Osteoblast (primary cell): ENCODE data around the gene MYH8. TPM values are rescaled to one million over a fixed set of nuclear protein-coding genes. Genes with fewer than 3 reads are reported as not detected.

Source experiments
- DNase-seq: peaks from one replicate; pipeline ENCODE4 v3.0.0; 2011; ENCODE audit warnings: low spot score, mixed read lengths; ENCODE audit not compliant: insufficient read length; ENCODE audit errors: missing footprints
- H2AFZ ChIP-seq: 2 replicates; pipeline ENCODE4 v1.6.0; 2011; ENCODE audit warnings: mild to moderate bottlenecking, low read length
- H3K27ac ChIP-seq: 2 replicates; pipeline ENCODE4 v1.5.1; 2011; ENCODE audit warnings: mild to moderate bottlenecking, low read depth, low read length, moderate library complexity
- H3K27me3 ChIP-seq: 2 replicates; pipeline ENCODE4 v1.6.0; 2012; ENCODE audit warnings: mild to moderate bottlenecking, control low read depth, inconsistent platforms, low read length, moderate library complexity; ENCODE audit not compliant: insufficient read depth
- H3K36me3 ChIP-seq: 2 replicates; pipeline ENCODE4 v1.5.1; 2011; ENCODE audit warnings: mild to moderate bottlenecking, low read length, control low read depth, moderate library complexity; ENCODE audit not compliant: insufficient read depth
- H3K4me1 ChIP-seq: 2 replicates; pipeline ENCODE4 v1.5.1; 2011; ENCODE audit warnings: mild to moderate bottlenecking, low read length, control low read depth, moderate library complexity; ENCODE audit not compliant: insufficient read depth
- H3K4me2 ChIP-seq: 2 replicates; pipeline ENCODE4 v1.6.0; 2011; ENCODE audit warnings: mild to moderate bottlenecking, low read length; ENCODE audit not compliant: insufficient read depth
- H3K4me3 ChIP-seq: fragments of 200-600 bp; sonication (generic); 3 replicates; pipeline ENCODE4 v1.5.1; 2012; ENCODE audit warnings: mild to moderate bottlenecking, low read length, inconsistent platforms; ENCODE audit not compliant: insufficient read depth
- H3K79me2 ChIP-seq: 2 replicates; pipeline ENCODE4 v1.6.0; 2012; ENCODE audit warnings: mild to moderate bottlenecking, low read length, control low read depth, inconsistent platforms; ENCODE audit not compliant: insufficient read depth
- H3K9me3 ChIP-seq: 2 replicates; pipeline ENCODE4 v1.5.1; 2011; ENCODE audit warnings: low read depth, low read length, control low read depth
- H4K20me1 ChIP-seq: 2 replicates; pipeline ENCODE4 v1.6.0; 2012; ENCODE audit warnings: mild to moderate bottlenecking, low read length, control low read depth; ENCODE audit not compliant: insufficient read depth
- total RNA-seq: library from RNA; depleted of rRNA; stranded (reverse); fragments of >200 nt; gene quantifications from 2 replicates; pipeline ENCODE4 v1.2.3, GENCODE V29; 2012
- TF ChIP-seq, protein P1 (sequence below): IDR thresholded peaks from 2 replicates; pipeline ENCODE4 v1.5.1; 2011; ENCODE audit warnings: mild to moderate bottlenecking, low read depth, low read length, moderate library complexity; ENCODE audit errors: extremely low read depth

Gene MYH8
- total RNA-seq, 1 donor: not detected

DNA sequence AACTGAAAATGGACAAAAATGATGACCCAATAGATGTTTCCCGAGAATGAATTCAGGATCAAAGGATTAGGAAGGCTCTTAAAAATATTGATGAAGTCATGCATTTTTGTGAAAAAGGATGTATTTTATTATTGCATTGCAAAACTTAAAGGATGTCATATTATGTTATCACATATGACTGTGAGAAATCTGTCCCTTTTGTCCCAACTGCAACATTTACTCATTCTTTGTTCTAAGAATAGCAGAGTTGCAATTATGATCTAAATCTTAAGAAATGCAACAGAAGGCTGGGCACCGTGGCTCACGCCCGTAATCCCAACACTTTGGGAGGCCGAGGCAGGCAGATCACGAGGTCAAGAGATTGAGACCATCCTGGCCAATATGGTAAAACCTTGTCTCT, 35.9 kb downstream of the MYH8 start:
- H3K36me3 ChIP-seq: no peaks in the 10 kb centered on the region
- no peaks in the 10 kb centered on the region for H3K9me3 ChIP-seq
- no peaks in the 10 kb centered on the region for H3K27me3 ChIP-seq
- no peaks in the 10 kb centered on the region for H4K20me1 ChIP-seq
- no peak overlapping the region for H3K4me2 ChIP-seq
- H3K4me1 ChIP-seq: no peaks in the 10 kb centered on the region
- no peak overlapping the region for H3K27ac ChIP-seq
- no peak overlapping the region for H2AFZ ChIP-seq
- H3K4me3 ChIP-seq: no peak overlapping the region
- TF ChIP-seq, protein P1, sequence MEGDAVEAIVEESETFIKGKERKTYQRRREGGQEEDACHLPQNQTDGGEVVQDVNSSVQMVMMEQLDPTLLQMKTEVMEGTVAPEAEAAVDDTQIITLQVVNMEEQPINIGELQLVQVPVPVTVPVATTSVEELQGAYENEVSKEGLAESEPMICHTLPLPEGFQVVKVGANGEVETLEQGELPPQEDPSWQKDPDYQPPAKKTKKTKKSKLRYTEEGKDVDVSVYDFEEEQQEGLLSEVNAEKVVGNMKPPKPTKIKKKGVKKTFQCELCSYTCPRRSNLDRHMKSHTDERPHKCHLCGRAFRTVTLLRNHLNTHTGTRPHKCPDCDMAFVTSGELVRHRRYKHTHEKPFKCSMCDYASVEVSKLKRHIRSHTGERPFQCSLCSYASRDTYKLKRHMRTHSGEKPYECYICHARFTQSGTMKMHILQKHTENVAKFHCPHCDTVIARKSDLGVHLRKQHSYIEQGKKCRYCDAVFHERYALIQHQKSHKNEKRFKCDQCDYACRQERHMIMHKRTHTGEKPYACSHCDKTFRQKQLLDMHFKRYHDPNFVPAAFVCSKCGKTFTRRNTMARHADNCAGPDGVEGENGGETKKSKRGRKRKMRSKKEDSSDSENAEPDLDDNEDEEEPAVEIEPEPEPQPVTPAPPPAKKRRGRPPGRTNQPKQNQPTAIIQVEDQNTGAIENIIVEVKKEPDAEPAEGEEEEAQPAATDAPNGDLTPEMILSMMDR: no peak
- no peaks in the 10 kb centered on the region for H3K79me2 ChIP-seq
- no peak for DNase-seq

DNA sequence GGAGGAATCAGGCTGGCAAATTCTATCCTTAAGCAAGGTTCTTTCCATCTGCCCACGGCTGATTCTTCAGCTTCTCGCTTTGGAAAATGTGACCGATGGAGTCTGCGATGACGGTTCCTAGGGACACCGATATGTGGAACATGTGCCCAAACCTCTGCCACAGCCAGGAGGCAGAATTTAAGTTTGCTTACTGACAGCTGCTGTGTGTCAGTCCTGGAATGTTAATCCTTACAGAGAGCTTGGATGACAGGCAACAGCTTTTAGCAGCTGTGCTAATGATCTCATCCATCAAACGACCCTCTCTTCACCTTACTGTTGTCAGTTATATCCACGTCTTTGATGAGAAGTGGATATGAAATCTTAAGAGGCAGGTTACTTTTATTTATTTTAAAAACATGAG, 37.6 kb downstream of the MYH8 start:
- Histone ChIP-seq H3K4me1 (no peaks in the 10 kb centered on the region), H3K27ac (no peak overlapping the region), H3K4me3 (no peak overlapping the region), H2AFZ (no peak overlapping the region), H3K9me3 (no peaks in the 10 kb centered on the region), H3K36me3 (no peaks in the 10 kb centered on the region), H4K20me1 (no peaks in the 10 kb centered on the region), H3K79me2 (no peaks in the 10 kb centered on the region), H3K4me2 (no peak overlapping the region), H3K27me3 (no peaks in the 10 kb centered on the region)
- TF ChIP-seq, protein P1: no peak
- DNase-seq: no peak

DNA sequence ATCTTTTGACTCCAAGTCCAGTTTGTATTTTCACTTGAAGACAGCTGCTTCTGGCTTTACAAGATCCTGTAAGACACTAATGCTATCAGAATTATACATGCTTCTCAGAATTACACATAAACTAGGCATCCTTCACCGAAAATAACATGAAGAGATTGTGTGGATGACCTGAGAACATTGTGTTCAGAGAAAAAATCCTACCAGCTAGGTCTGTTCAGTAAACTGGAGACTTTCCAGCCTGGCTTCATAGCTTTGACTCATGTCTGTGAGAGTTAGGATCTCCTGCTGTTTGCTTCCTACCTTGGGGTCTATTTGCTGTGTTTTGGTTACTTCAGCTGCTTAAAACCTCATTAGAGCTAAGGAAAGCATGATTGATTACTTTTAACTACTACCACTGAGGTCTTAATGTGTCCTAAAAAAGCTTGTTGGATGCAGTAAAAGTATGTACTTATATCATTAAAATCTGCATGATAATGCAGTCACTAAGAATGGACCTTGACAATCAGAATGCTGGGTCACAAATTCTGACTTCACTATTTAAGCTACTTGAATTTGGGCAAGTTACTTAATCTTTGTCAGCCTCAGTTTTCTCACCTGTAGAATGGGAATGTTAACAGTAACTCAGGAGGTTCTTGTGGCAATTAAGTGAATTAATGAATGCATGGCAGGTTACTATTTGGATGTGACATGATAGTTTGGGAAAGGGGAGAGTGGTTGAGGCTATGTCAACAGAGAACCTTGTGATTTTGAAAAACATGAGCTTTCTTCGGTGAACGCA, 40.9 kb downstream of the MYH8 start:
- H4K20me1 ChIP-seq: no peaks in the 10 kb centered on the region
- H3K79me2 ChIP-seq: no peaks in the 10 kb centered on the region
- no peak overlapping the region for H2AFZ ChIP-seq
- no peaks in the 10 kb centered on the region for H3K9me3 ChIP-seq
- no peaks in the 10 kb centered on the region for H3K27me3 ChIP-seq
- no peak for DNase-seq
- no peak overlapping the region for H3K4me2 ChIP-seq
- H3K4me3 ChIP-seq: no peak overlapping the region
- TF ChIP-seq, protein P1: no peak
- no peak overlapping the region for H3K27ac ChIP-seq
- H3K4me1 ChIP-seq: no peaks in the 10 kb centered on the region
- H3K36me3 ChIP-seq: no peaks in the 10 kb centered on the region

DNA sequence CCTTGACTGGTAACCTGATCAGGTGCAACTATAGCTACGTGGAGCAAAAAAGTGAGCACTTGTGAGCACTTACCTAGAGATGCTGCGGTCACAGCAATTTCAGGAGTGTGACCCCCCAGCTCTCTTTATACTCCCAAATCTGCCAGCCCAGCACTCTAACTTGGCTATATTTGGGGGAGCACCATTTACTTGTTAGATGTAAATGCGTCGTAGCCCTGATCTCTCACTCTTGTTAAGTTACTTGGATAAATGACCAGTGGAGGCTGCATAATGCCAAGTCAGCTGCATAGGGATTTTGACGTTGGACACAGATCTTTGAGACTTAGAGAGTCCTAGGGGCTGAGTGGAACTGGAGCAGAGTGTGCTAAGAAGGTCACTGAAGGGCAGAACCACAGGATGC, 48.8 kb downstream of the MYH8 start, which contains the start of gene MYH13:
TSS of gene MYH13 (minus strand) at position 101 of the 400 bp plus-strand sequence. CDS start 8,476 bp downstream, outside the sequence.
- no peak for DNase-seq
- H3K4me3 ChIP-seq: no peak within 1 kb of the TSS
- no peaks in the 10 kb centered on the region for H4K20me1 ChIP-seq
- H2AFZ ChIP-seq: no peak within 1 kb of the TSS
- H3K27me3 ChIP-seq: no peaks in the 10 kb centered on the region
- TF ChIP-seq, protein P1: no peak
- H3K79me2 ChIP-seq: no peaks in the 10 kb centered on the region
- no peaks in the 10 kb centered on the region for H3K4me1 ChIP-seq
- no peaks in the 10 kb centered on the region for H3K9me3 ChIP-seq
- H3K27ac ChIP-seq: no peak within 1 kb of the TSS
- H3K4me2 ChIP-seq: no peak within 1 kb of the TSS
- no peaks in the 10 kb centered on the region for H3K36me3 ChIP-seq
